NCI-H524 (cell line): ENCODE results near the gene VAPB.
"Not testable (repeated sequence)": the region's sequence is repeated elsewhere in the genome, so short reads cannot be mapped to it uniquely, and the experiment has no call there.

Experiments
- DNase-seq, 2 experiments: peaks; one replicate each; lab custom pipeline; 2025; lab: John Stamatoyannopoulos, UW

Gene VAPB

DNA sequence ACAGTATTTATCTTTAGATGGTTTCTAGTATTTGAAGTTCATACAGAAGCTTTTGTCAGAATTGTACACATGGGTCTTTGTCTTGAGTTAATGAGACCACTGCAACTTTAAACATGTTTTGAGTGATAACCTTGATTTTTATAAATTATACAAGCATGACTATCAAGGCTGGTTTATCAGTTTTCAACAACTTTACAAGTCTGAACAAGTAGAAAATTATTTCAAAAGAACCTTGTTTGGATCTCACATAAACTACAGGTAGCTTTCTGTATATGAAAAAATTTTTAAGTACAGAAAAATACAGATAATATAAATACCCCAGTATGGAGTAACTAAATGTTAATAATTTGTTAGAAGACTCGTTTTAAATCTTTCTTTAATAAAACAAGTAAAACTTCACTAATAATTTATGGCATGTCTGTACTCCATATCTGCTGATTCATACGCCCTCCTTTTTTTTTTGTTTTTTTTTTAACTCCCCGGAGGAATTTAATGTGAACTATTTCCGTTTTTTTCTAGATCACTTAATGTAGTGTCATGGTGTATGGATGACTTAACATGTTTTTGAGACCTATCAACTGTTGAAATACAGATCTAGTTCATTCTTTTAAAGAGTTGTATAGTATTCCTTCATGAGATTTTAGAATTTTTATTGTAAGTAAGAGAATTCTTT is 18.3 kb downstream of the VAPB start:
- no peak for DNase-seq

GRCh38 chr20:58407966-58408557 is 19.0 kb downstream of the VAPB start:
- no peak for DNase-seq

DNA sequence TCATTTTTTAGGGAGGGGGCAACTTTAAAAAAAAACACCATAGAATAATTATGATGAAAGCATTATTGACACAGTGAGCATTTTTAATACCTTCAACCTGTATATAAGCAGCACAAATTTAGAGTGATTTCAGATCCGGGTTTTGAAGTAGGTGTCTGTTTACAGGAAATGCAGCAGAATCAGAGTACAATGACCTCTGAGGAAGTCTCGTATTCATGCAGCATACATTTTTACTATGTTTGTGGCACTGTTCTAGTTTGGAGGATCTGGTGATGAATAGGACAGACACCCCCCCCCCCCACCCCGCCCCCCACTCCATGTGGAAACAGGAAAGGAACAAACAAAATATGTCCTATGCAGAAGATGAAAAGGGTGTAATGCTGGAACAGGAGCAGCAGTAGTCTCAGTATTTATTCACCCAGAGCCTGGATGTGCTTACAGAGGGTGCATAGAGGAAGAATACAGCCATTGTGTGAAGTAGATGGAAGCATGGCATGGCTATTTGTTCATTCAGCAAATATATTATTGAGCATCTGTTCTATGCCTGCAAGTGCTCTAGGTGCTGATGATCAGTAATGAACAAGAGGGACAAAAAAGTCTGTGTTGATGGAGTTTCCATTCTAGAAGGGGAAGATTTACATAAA is 19.7 kb downstream of the VAPB start:
- DNase-seq = no peak

DNA sequence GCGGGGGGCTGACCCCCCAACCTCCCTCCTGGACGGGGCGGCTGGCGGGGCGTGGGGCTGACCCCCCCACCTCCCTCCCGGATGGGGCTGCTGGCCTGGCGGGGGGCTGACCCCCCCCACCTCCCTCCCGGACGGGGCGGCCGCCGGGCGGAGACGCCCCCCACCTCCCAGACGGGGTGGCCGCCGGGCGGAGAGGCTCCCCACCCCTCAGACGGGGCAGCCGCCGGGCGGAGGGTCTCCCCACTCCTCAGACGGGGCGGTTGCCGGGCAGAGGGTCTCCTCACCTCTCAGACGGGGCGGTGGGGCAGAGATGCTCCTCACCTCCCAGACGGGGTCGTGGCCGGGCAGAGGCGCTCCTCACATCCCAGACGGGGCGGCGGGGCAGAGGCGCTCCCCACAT is 25.2 kb downstream of the VAPB start:
- DNase-seq = not testable (repeated sequence)

GRCh38 chr20:58414786-58415185 is 25.8 kb downstream of the VAPB start:
- not testable (repeated sequence) for DNase-seq

GRCh38 chr20:58416057-58416456 is 27.0 kb downstream of the VAPB start:
- no peak for DNase-seq

DNA sequence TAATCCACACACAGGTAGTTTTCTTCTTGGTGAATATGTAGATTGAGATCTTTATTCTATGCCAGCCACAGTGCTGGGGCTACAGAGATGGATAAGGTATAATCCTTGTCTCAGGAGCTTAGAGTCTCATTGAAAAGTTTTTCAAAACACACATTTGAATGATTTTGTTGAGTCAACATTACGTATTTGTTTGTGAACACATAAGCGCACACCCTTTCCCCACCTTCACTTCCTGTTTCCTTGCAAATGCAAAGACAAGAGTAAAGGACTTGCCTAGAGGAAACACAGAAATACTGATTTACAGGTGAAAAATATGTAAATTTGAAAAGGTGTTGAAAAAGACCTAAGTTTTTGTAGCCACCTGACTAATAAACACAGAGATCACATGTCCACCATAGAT is 27.8 kb downstream of the VAPB start:
- no peak for DNase-seq

DNA sequence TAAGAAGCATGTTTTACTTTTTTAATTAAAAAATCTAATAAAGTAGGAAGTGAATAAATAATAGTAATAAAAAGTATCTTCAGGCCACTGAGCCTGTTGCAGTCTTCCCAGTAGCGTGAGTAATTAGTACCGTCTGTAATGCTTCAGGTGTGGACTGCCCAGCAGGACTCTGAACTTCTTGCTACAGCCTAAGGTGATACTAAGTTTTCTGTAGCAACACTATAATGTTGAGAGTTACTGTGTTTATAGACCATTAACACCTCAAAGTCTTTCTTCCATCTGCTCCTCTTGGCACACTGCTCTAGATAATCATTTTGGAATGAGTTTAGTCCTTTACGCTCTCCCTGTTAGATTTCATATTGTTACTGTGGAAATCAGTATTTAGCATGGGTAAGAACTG is 28.4 kb downstream of the VAPB start:
- DNase-seq = no peak

DNA sequence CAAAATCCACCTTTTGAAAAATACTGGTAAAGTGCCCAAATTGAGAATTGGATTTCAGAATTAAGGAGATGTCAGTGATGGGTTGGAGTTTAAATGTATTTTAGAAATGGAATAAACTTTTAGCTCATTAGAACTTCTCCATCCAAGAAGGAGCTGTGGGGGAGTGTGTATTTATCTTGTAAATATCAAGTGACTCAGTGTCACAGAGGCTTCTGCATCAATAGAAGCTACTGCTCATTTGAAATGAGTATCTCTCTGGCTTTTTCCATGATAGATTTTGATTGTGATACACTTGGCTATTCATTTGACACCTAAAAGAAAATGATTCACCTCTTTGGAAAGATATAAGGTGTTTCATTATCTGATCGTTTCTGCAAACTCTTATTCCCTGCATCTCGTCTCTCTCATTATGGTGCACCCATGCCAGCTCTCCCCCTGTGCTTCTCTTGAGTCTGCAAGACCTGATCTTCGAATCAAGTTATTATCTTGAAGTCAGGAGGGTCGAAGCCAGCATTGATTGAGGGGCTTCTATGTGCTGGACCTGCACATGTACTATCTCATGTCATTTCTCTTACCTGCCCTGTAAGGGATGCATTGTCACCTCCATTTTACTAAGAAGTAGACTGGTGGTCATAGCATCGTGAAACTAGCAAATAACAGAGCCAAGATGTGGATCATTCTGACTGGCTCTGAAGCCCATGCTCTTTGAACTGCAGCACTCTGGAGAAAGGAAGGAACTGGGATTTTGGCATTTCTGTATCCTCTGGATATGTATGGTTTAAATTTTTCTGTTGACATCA is 30.1 kb downstream of the VAPB start:
- no peak for DNase-seq

- no peak for DNase-seq
Observed at GRCh38 chr20:58420798-58421496, 31.9 kb downstream of the VAPB start.

- no peak for DNase-seq
Observed at GRCh38 chr20:58421497-58421850, 32.4 kb downstream of the VAPB start.

- no peak for DNase-seq
Observed at GRCh38 chr20:58424218-58424969, 35.4 kb downstream of the VAPB start.

DNA sequence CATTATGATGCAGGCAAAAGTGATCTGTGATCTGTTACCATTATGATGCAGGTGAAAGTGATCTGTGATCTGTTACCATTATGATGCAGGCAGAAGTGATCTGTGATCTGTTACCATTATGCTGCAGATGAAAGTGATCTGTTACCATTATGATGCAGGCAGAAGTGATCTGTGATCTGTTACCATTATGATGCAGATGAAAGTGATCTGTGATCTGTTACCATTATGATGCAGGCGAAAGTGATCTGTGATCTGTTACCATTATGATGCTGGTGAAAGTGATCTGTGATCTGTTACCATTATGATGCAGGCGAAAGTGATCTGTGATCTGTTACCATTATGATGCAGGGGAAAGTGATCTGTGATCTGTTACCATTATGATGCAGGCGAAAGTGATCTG is 38.5 kb downstream of the VAPB start:
- not testable (repeated sequence) for DNase-seq

DNA sequence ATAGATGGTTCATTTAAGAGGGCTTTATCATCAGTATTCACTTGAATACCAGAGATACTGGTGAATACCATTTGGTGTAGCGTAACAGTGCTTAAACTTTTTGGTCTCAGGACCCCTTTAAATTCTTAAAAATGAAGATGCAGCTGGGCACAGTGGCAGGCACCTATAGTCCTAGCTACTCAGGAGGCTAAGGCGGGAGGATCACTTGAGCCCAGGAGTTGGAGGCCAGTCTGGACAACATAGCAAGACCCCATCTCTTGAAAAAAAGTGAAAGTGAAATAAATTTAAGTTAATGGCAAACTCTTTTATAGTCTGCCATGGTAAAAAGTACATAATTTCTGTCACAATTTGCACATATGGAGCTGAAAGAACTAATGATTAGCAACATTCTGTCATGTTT is 39.3 kb downstream of the VAPB start:
- no peak for DNase-seq

GRCh38 chr20:58429303-58429702 is 40.3 kb downstream of the VAPB start:
- no peak for DNase-seq

DNA sequence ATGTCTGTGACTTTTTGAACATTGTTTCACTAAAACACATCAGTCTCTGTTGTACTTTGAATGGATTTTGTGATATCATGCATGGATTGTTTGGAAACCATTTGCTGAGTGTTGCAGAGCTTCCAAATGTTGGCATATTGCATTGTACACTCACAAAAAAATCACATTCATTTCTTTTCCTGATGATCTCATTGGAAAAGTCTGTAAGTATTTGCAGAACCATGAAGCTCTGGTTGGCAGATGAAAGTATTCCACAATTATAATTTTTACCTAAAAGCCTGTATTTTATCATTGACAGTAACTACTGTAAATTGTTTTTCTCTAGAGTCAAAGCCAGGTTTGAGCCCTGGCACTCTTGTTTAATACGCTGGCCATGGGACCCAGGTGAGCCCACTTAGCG is 42.1 kb downstream of the VAPB start:
- DNase-seq = no peak

- DNase-seq = no peak
Observed at GRCh38 chr20:58432186-58432954, 43.3 kb downstream of the VAPB start.

- no peak for DNase-seq
Observed at GRCh38 chr20:58433029-58433647, 44.1 kb downstream of the VAPB start.

- DNase-seq = no peak
Observed at GRCh38 chr20:58433759-58434158, 44.7 kb downstream of the VAPB start.

DNA sequence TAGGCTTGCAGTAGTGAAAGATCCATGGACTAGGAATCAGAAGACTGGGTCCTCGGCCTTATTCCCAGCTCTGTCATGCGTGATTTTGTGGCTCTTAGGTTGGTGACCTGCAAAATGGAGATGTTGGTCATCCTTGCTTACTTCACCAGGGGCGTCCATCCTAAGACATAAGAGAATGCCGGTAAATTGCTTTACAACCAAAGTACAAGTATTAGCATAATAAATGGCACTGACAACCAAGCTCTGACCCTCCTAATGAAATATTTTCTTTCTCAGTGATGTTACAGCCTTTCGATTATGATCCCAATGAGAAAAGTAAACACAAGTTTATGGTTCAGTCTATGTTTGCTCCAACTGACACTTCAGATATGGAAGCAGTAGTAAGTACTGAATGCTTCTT is 45.3 kb downstream of the VAPB start:
- no peak for DNase-seq
